Panc1 (cell line): ENCODE results near the gene HM13. TPM values are rescaled to one million over a fixed set of nuclear protein-coding genes. Genes with fewer than 3 reads are reported as not detected.

Experiments
- ATAC-seq: fragments of 200-7000 bp; cut with Tn5 transposase; 2 replicates; pipeline ENCODE4 v1.9.1; 2020; ENCODE audit warnings: mild to moderate bottlenecking, moderate library complexity
- BruUV-seq: library from RNA; stranded (reverse); fragments of 400-500 nt; replicated peaks from 2 replicates; lab custom pipeline; 2021; lab: Mats Ljungman, UMichigan
- CTCF ChIA-PET: fragments of 300-600 bp; sonication (Branson Sonifier 250); formaldehyde crosslinking; loops from one replicate; lab custom pipeline; 2022; ENCODE audit warnings: antibody characterized with exemption; lab: Charles Lee
- POLR2A ChIA-PET: fragments of 300-600 bp; sonication (Branson Sonifier 250); formaldehyde crosslinking; loops from one replicate; lab custom pipeline; 2022; ENCODE audit warnings: antibody characterized with exemption; lab: Charles Lee
- DNase-seq: peaks from one replicate; pipeline ENCODE4 v3.0.0-alpha.2; 2010; ENCODE audit warnings: low read depth, low spot score
- H3K27ac ChIP-seq: 2 replicates; pipeline ENCODE4 v1.5.1; 2011; ENCODE audit warnings: mild to moderate bottlenecking, low read length, inconsistent platforms
- H3K27me3 ChIP-seq: fragments of 200-500 bp; sonication (Bioruptor generic); 2 replicates; pipeline ENCODE4 v1.6.0; 2014; ENCODE audit warnings: low read length, inconsistent platforms; ENCODE audit not compliant: control insufficient read depth, insufficient read depth
- H3K36me3 ChIP-seq: fragments of 200-500 bp; sonication (Bioruptor generic); 2 replicates; pipeline ENCODE4 v1.5.1; 2014; ENCODE audit warnings: inconsistent platforms, mild to moderate bottlenecking, low read length, moderate library complexity; ENCODE audit not compliant: control insufficient read depth, insufficient read depth
- H3K4me1 ChIP-seq: 2 replicates; pipeline ENCODE4 v1.5.1; 2011; ENCODE audit warnings: inconsistent platforms, mild to moderate bottlenecking, low read length, moderate library complexity; ENCODE audit not compliant: control insufficient read depth, insufficient read depth
- H3K4me3 ChIP-seq, 2 experiments: 2 replicates each; pipeline ENCODE4 v1.5.1; 2011 to 2012; ENCODE audit warnings: low read depth in 2 of 2, low read length in 2 of 2, mild to moderate bottlenecking in 2 of 2, inconsistent platforms in 1 of 2, moderate library complexity in 1 of 2
- H3K9me3 ChIP-seq: fragments of 200-500 bp; sonication (Bioruptor generic); 2 replicates; pipeline ENCODE4 v1.5.1; 2014; ENCODE audit warnings: low read depth, mild to moderate bottlenecking, inconsistent platforms, low read length, moderate library complexity; ENCODE audit not compliant: control insufficient read depth, insufficient read depth
- POLR2AphosphoS5 ChIP-seq: IDR thresholded peaks from 2 replicates; pipeline ENCODE4 v1.6.1; 2012; ENCODE audit warnings: mild to moderate bottlenecking, low read depth, low read length, moderate library complexity
- SIN3A ChIP-seq: IDR thresholded peaks from 2 replicates; pipeline ENCODE4 v1.6.1; 2012; ENCODE audit warnings: low read depth, mild to moderate bottlenecking, low read length, moderate library complexity, borderline replicate concordance; ENCODE audit not compliant: insufficient read depth
- TCF7L2 ChIP-seq: IDR thresholded peaks from 2 replicates; pipeline ENCODE4 v1.6.1; 2011; ENCODE audit warnings: mild to moderate bottlenecking, low read depth, low read length, inconsistent platforms
- in situ Hi-C: cut with HindIII; loops from 2 replicates; pipeline ENCODE4 v1.10.0; 2016; ENCODE audit warnings: low sequenced_read_pairs, low pct_unique_long_range_greater_than_20kb
- intact Hi-C: fragments of 100-400 bp; cut with micrococcal nuclease; formaldehyde crosslinking; loops from one replicate; pipeline ENCODE4 v1.10.0; 2022; ENCODE audit not compliant: unreplicated experiment
- total RNA-seq: library from RNA; stranded (reverse); gene quantifications from one replicate; pipeline ENCODE4 v1.2.1, GENCODE V29; 2021; ENCODE audit not compliant: unreplicated experiment
- TF ChIP-seq, protein P1 (sequence below), 2 experiments: IDR thresholded peaks; 2 replicates each; pipeline ENCODE4 v1.6.1; 2011 to 2012; ENCODE audit warnings: low read depth in 2 of 2, control low read depth in 1 of 2, low read length in 1 of 2, mild to moderate bottlenecking in 1 of 2, moderate library complexity in 1 of 2; ENCODE audit not compliant: insufficient read depth in 1 of 2
- TF ChIP-seq, protein P2 (sequence below): fragments of 450-650 bp; IDR thresholded peaks from 2 replicates; pipeline ENCODE4 v1.5.1; 2017; ENCODE audit warnings: mild to moderate bottlenecking

The HM13 gene
- total RNA-seq, 1 experiment from 2014 or later = 337 TPM

DNA sequence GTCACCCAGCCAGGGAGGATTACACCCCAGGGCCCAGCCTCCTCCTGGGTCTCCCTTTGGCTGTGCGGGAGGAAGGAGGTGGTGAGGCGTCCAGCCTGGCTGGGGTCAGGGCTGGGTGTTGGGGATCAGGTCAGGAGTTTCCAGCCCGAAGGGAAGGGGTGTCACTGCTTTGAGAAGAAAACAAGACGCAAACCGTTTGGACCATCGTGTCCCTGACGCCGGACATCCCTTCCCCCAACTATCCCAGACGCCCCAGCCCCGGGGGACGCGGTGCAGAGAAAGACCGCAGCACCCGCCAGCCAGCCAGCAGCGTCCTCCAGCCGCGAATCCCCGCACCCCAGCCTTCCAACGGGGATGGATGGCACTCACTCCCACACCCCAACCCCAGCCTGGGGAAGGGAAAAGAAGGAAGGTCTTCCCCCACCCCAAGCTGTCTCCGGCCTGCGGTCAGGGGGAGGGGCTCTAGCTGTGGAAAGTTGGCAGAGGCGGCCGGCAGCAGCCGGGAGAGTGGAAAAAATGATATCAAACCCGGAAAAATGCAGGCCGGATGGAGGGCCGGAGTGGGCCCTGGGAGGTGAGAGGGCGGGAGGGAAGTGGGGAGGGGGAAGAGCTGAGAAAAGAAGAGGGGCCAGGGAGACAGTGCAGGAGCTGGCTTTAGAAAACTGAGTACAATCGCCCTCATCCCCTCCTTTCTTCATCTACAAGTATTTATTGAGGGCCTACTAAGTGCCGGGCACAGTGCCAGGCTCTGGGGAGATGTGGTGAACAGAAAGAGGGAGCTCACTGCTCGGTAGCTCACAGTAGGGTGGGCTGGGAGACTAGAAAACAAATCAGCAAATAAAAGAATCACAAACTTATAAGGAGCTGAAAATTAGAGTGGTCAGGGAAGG is 28.5 kb upstream of the HM13 start:
- intact Hi-C loops = no loop called here
- peak; percentile 33; the same call in 1 of the 2 replicates for ATAC-seq
- POLR2A ChIA-PET = interaction anchor here (0.6 kb wide), 2 partner anchors 18 to 26 kb away, joined by 5 read pairs; no protein-coding TSS in a partner anchor

DNA sequence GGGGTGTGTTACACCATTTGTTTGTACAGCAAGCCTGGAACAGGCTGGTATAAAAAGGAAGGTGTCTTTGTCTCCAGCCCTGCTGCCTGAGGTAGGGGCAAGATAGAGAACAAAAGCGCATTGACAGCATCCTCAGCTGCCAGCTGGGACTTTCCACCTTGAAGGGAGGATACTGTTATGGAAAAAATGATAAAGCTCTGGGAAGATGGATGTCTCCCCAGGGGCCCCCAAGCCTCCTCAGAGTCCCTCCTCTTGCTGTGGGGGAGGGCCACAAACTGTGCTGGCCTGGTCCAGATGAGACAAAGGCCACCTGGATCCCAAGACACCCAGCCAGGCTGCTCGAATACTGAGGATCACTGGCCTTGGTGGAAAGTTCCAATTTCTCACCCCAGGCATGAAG is 26.1 kb upstream of the HM13 start:
- Histone ChIP-seq H3K27me3 (no peaks in the 10 kb centered on the region), H3K27ac (no peak overlapping the region), H3K9me3 (no peaks in the 10 kb centered on the region), H3K4me3 (no peak overlapping the region), H3K4me1 (no peaks in the 10 kb centered on the region), H3K36me3 (no peaks in the 10 kb centered on the region)
- DNase-seq = no peak
- TF ChIP-seq, protein P1, sequence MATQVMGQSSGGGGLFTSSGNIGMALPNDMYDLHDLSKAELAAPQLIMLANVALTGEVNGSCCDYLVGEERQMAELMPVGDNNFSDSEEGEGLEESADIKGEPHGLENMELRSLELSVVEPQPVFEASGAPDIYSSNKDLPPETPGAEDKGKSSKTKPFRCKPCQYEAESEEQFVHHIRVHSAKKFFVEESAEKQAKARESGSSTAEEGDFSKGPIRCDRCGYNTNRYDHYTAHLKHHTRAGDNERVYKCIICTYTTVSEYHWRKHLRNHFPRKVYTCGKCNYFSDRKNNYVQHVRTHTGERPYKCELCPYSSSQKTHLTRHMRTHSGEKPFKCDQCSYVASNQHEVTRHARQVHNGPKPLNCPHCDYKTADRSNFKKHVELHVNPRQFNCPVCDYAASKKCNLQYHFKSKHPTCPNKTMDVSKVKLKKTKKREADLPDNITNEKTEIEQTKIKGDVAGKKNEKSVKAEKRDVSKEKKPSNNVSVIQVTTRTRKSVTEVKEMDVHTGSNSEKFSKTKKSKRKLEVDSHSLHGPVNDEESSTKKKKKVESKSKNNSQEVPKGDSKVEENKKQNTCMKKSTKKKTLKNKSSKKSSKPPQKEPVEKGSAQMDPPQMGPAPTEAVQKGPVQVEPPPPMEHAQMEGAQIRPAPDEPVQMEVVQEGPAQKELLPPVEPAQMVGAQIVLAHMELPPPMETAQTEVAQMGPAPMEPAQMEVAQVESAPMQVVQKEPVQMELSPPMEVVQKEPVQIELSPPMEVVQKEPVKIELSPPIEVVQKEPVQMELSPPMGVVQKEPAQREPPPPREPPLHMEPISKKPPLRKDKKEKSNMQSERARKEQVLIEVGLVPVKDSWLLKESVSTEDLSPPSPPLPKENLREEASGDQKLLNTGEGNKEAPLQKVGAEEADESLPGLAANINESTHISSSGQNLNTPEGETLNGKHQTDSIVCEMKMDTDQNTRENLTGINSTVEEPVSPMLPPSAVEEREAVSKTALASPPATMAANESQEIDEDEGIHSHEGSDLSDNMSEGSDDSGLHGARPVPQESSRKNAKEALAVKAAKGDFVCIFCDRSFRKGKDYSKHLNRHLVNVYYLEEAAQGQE (IDR thresholded peaks at IDR 0.05; ENCODE audit: insufficient read depth in 1 of 2, low read depth in 2 of 2, low read length in 1 of 2) = no peak
- TF ChIP-seq, protein P2, sequence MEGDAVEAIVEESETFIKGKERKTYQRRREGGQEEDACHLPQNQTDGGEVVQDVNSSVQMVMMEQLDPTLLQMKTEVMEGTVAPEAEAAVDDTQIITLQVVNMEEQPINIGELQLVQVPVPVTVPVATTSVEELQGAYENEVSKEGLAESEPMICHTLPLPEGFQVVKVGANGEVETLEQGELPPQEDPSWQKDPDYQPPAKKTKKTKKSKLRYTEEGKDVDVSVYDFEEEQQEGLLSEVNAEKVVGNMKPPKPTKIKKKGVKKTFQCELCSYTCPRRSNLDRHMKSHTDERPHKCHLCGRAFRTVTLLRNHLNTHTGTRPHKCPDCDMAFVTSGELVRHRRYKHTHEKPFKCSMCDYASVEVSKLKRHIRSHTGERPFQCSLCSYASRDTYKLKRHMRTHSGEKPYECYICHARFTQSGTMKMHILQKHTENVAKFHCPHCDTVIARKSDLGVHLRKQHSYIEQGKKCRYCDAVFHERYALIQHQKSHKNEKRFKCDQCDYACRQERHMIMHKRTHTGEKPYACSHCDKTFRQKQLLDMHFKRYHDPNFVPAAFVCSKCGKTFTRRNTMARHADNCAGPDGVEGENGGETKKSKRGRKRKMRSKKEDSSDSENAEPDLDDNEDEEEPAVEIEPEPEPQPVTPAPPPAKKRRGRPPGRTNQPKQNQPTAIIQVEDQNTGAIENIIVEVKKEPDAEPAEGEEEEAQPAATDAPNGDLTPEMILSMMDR = no peak
- TF ChIP-seq POLR2AphosphoS5 (no peak), TCF7L2 (no peak), SIN3A (no peak)
- CTCF ChIA-PET = no interaction called here
- POLR2A ChIA-PET = no interaction called here
- ATAC-seq = no peak; the same call in 1 of the 2 replicates
- intact Hi-C loops = no loop called here
- BruUV-seq = no TSS peak
- in situ Hi-C loops = no loop called here

More for the DNA sequence above, 28.5 kb upstream of the HM13 start:
- Histone ChIP-seq H3K4me1 (no peaks in the 10 kb centered on the region), H3K9me3 (no peaks in the 10 kb centered on the region), H3K4me3 (0 out of 4 replicates have a peak overlapping the region, but pooled peaks of 1 of the 2 experiments have one; percentile 10), H3K27ac (no peak overlapping the region), H3K36me3 (no peaks in the 10 kb centered on the region), H3K27me3 (no peaks in the 10 kb centered on the region)
- BruUV-seq = no TSS peak
- DNase-seq = no peak
- TF ChIP-seq POLR2AphosphoS5 (no peak), SIN3A (no peak), TCF7L2 (no peak)
- TF ChIP-seq, protein P1 (IDR thresholded peaks at IDR 0.05; ENCODE audit: insufficient read depth in 1 of 2, low read depth in 2 of 2, low read length in 1 of 2) = no peak
- TF ChIP-seq, protein P2 = no peak
- CTCF ChIA-PET = interaction anchor here (0.6 to 1.2 kb wide), 3 partner anchors 11 to 70 kb away, joined by 4 to 8 read pairs (median 5); partner anchors contain the start of genes DEFB124 and REM1
- in situ Hi-C loops = no loop called here
